Vagina (tissue), 2 donors: Measurements from ENCODE around the gene LMTK3.

Source experiments
- CTCF ChIP-seq, 3 experiments: fragments of 450-650 bp in 2 of 3; fragments of 200-600 bp in 1 of 3; sonication (generic) in 1 of 3; IDR thresholded peaks; one replicate each; pipeline ENCODE4 v1.5.1; 2017 to 2019; ENCODE audit warnings: antibody characterized with exemption in 3 of 3, mild to moderate bottlenecking in 2 of 3, moderate library complexity in 2 of 3
- POLR2A ChIP-seq, 2 donors: fragments of 450-650 bp; IDR thresholded peaks; one replicate each; pipeline ENCODE4 v1.6.1; 2017; ENCODE audit warnings: antibody characterized with exemption in 2 of 2, mild to moderate bottlenecking in 2 of 2, moderate library complexity in 2 of 2
- POLR2AphosphoS5 ChIP-seq, 2 donors: sonication (generic); formaldehyde crosslinking; IDR thresholded peaks; one replicate each; pipeline ENCODE4 v1.9.0; 2017; ENCODE audit warnings: antibody characterized with exemption in 2 of 2, mild to moderate bottlenecking in 2 of 2, low read depth in 1 of 2; ENCODE audit not compliant: insufficient read depth in 1 of 2

DNA sequence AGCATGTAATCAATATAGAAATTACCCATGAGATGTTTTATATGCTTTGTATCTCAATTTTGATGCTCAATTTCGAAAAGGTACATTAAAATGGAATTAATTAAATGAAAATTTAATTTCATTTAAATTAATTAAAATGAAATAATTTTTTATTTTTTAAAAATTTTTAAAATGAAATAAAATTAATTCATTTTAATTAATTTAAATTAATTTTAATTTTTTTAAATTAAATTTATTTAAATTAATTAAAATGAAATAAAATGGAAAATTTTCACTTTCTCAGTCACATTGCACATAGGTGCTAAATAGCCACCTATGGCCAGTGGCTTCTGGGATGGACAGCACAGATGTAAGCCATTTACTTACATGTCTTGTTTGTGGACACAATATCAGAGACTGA lies 36.1 kb upstream of the LMTK3 start:
- TF ChIP-seq CTCF (IDR thresholded peaks at IDR 0.05) (no peak), POLR2A (IDR thresholded peaks at IDR 0.05) (no peak), POLR2AphosphoS5 (IDR thresholded peaks at IDR 0.05; ENCODE audit: insufficient read depth in 1 of 2, low read depth in 1 of 2) (no peak)
